Glutamatergic neuron (in vitro differentiated cells): ENCODE data around the gene CPN2. TPM values are rescaled to one million over a fixed set of nuclear protein-coding genes. Genes with fewer than 3 reads are reported as not detected.

Source experiments
- DNase-seq: peaks from one replicate; pipeline ENCODE4 v3.0.0; 2022
- H3K27ac Mint-ChIP-seq: one replicate; pipeline ENCODE4 v1.8.0; 2020; ENCODE audit warnings: mild to moderate bottlenecking, mixed read lengths, inconsistent platforms; ENCODE audit not compliant: unreplicated experiment
- H3K27me3 Mint-ChIP-seq: one replicate; pipeline ENCODE4 v1.8.0; 2020; ENCODE audit warnings: mild to moderate bottlenecking, moderate library complexity, mixed read lengths, inconsistent platforms; ENCODE audit not compliant: unreplicated experiment
- H3K36me3 Mint-ChIP-seq: one replicate; pipeline ENCODE4 v1.8.0; 2020; ENCODE audit warnings: mild to moderate bottlenecking, mixed read lengths, inconsistent platforms; ENCODE audit not compliant: unreplicated experiment
- H3K4me1 Mint-ChIP-seq: one replicate; pipeline ENCODE4 v1.8.0; 2020; ENCODE audit warnings: mild to moderate bottlenecking, low read depth, mixed read lengths, inconsistent platforms; ENCODE audit not compliant: unreplicated experiment
- H3K4me3 Mint-ChIP-seq: one replicate; pipeline ENCODE4 v1.8.0; 2020; ENCODE audit warnings: mild to moderate bottlenecking, mixed read lengths, inconsistent platforms; ENCODE audit not compliant: unreplicated experiment
- H3K9me3 Mint-ChIP-seq: one replicate; pipeline ENCODE4 v1.8.0; 2020; ENCODE audit warnings: mild to moderate bottlenecking, moderate library complexity, mixed read lengths, inconsistent platforms; ENCODE audit not compliant: unreplicated experiment
- CTCF ChIP-seq: fragments of 200-600 bp; sonication (generic); IDR thresholded peaks from one replicate; pipeline ENCODE4 v1.5.0; 2021; ENCODE audit not compliant: partially characterized antibody, unreplicated experiment
- total RNA-seq: library from RNA; stranded (reverse); fragmentation: NEBNext Ultra II Directional; extraction: Animal tissue kit (Norgen Biotek cat#: 25700); gene quantifications from one replicate; pipeline ENCODE4 v1.2.1, GENCODE V29; 2021; ENCODE audit not compliant: unreplicated experiment

CPN2 gene
- total RNA-seq, 1 donor from 2014 or later, result not detected

- no peak for DNase-seq
- H3K36me3 Mint-ChIP-seq, result no peaks in the 10 kb centered on the region
- TF ChIP-seq CTCF, result no peak
- peaks cover 10% of the 10 kb centered on the region for H3K4me1 Mint-ChIP-seq
- peaks cover 11% of the 10 kb centered on the region for H3K9me3 Mint-ChIP-seq
- no peak overlapping the region for H3K27ac Mint-ChIP-seq
- peaks cover 8% of the 10 kb centered on the region for H3K27me3 Mint-ChIP-seq
- H3K4me3 Mint-ChIP-seq, result no peak overlapping the region
Measured at GRCh38 chr3:194326192-194326967, 24.7 kb downstream of the CPN2 start.

DNA sequence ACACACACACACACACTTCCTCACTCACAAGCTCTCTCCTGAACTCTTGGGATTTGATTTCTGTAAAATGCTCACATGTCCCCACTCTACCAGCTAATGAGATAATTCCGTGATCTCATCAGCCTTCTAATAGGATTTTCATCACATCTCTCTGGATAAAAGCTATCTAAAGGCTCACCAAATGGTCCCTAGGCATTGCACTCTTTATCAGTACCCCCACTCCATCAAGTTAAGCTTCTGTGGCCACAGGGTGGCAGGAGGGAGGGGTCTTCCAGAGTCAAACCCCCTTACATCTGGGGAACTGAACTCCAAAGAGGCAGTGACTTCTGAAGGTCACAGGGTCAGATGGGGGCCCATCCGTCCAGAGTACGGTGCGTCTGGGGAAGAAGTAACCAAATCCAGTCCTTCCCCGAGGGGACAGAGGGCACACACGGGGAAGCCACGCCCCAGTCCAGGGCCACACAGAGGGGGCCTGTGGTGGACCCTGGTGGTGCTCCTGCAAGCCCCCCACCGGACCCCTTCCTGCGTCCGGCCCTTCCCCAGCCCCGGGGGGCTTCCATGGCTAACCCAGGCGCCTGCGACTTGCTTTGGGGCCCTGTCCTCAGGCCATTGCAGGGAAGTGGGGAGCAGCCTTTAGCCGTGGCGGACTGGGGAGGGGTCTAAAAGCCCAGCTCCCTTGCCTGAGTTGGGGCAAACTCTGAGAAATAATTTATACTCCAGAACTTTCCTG is 25.5 kb downstream of the CPN2 start:
- peaks cover 9% of the 10 kb centered on the region for H3K27me3 Mint-ChIP-seq
- DNase-seq, result peak; percentile 40
- no peak overlapping the region for H3K4me3 Mint-ChIP-seq
- H3K4me1 Mint-ChIP-seq, result peaks cover 8% of the 10 kb centered on the region
- no peaks in the 10 kb centered on the region for H3K36me3 Mint-ChIP-seq
- H3K9me3 Mint-ChIP-seq, result peaks cover 11% of the 10 kb centered on the region
- no peak overlapping the region for H3K27ac Mint-ChIP-seq
- no peak for TF ChIP-seq CTCF

- TF ChIP-seq CTCF, result no peak
- H3K9me3 Mint-ChIP-seq, result peaks cover 12% of the 10 kb centered on the region
- no peak overlapping the region for H3K27ac Mint-ChIP-seq
- peaks cover under 1% of the 10 kb centered on the region for H3K4me1 Mint-ChIP-seq
- H3K4me3 Mint-ChIP-seq, result no peak overlapping the region
- peaks cover under 1% of the 10 kb centered on the region for H3K36me3 Mint-ChIP-seq
- no peak for DNase-seq
- peaks cover 9% of the 10 kb centered on the region for H3K27me3 Mint-ChIP-seq
Measured at GRCh38 chr3:194324823-194325327, 26.3 kb downstream of the CPN2 start.

DNA sequence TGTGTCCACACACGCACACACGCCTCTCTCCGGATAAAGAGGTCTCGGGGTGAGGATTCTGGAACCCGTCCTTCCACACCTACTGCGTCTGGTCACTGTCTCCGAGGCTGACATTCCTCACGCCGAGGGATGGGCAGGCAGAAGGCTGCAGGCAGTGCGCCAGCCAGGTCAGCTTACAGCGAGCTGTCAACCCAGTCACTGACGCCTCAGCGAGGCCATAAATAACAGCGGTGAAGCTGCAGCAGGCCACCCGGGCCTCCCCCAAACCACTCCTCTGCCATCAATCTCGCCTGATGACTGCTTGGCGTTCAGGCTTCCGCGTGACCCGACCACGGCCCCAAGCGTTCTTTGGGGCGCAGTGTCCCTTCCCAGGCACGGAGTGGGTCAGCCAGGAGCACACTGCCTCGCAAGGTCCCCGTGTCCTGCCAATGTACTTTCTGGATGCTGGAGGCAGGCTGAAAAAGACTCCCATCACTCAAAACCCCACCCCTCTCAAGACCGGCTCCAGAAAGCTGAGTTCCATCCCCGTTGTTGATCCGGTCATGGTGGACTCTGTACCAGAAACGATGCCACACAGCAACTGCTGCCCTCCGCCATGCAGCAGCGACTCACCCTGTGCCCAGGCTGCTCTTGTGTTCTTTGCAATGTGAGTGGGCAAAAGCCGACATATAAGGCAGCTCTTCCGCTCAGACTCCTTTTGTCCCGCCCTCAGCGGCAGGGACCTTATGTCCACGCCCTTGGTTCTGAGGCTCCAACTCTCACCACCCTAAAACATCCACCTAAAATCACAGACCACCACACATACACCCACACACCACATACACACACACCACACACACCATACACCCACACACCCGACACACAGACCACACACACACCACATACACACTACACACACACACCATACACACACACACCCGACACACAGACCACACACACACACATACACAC is 27.1 kb downstream of the CPN2 start:
- Mint-ChIP-seq H3K36me3 (peaks cover 9% of the 10 kb centered on the region), H3K27me3 (peaks cover 9% of the 10 kb centered on the region), H3K9me3 (peaks cover 18% of the 10 kb centered on the region), H3K4me3 (no peak overlapping the region), H3K4me1 (no peaks in the 10 kb centered on the region), H3K27ac (peak overlapping the region; percentile 1)
- no peak for DNase-seq
- TF ChIP-seq CTCF, result no peak
